SK-N-DZ (cell line): ENCODE results near the gene CDCA7L.
"Not testable (repeated sequence)": the region's sequence is repeated elsewhere in the genome, so short reads cannot be mapped to it uniquely, and the experiment has no call there.

ENCODE experiments used
- DNase-seq: peaks from one replicate; pipeline ENCODE4 v3.0.0-alpha.2; 2015; ENCODE audit warnings: low spot score

The CDCA7L gene

DNA sequence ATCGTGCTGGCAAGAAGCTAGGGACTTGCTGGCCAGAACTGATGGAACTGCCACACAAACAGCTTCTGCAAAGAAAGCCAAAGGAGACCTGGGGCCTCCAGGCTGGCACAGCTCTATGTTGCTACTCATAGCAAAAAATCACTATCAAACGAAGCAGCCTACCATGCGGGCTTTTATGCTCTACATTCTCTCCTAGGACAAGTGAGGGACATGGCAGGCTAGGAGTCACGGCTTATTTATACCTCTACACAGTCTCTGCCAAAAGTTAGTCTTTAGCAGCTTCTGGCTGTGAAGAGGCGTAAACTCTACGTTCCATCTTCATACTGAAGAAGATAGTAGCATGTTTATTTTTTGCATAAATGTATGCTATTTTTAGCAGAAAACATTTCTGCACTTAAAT lies 35.4 kb downstream of the CDCA7L start:
- DNase-seq, result no peak

DNA sequence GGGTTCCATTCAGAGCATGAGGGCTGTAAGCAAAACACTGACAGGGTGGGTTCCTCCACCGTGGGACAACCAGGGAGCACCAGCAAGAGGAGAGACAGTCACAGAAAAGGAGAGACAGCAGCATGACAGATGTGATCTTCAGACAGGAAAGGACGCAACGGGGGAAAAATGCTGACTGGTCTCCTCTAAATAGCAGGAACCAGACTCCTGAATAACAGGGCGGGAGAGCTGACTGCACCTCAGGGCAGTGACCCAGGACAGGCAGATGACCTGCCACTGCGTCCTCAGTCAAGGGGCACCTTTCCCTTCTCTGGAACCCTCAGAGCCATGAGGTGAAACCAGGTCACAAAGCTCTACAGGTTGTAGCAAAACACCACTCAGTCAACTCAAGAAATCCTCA lies 37.0 kb downstream of the CDCA7L start:
- no peak for DNase-seq

DNA sequence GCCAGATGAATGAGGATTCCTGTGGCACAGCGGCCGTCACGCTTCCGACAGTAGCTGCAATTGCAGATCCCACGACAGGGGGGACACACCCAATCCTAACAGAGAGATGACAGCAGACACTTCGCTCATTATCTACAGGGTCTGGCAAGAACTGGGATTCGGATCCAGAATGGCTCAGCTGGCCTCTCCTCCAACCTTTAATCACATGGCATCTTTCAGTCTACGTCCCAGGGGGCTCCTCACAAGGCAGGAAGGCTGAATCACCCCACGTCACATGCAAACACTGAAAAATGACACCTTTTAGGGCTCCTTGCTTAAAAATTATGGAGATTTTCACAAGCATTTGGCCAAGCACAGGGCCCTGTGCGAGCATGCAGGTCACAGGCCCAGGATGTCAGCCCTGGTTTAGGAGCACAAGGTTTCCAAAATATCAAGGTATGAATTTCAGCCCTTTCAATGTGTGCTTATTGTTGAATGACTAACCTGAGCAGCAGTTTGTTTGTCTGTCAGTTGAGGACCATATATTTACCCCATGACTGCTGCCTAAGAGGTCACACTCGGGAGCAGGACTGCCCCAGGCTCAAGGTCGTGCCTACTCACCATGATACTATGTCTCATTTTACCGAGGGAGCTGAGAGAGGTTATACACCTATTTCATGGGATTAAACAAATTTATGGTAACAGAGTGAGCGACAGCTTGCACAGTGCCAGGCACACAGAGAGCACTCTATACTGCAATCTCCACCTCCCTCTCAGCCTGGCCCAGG lies 42.5 kb downstream of the CDCA7L start:
- DNase-seq, result no peak

DNA sequence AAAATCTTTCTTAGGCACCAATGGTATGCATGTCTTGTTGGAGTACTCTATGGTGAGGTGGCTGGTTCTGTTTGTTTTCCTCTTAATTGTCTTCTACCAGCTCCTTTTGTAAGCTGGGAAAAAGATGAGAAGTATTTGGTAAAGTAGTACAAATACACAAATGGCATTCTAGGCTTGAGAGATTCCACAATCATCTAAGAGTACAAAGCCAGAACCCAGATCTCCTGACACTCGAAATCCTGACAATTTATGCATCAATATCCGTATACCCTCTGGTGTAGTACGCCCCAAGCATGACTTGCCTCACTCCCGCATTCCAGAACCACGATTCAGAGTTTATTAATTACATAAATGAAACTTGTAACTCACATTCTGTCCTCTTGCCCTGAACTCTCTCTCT lies 43.5 kb downstream of the CDCA7L start:
- no peak for DNase-seq

DNA sequence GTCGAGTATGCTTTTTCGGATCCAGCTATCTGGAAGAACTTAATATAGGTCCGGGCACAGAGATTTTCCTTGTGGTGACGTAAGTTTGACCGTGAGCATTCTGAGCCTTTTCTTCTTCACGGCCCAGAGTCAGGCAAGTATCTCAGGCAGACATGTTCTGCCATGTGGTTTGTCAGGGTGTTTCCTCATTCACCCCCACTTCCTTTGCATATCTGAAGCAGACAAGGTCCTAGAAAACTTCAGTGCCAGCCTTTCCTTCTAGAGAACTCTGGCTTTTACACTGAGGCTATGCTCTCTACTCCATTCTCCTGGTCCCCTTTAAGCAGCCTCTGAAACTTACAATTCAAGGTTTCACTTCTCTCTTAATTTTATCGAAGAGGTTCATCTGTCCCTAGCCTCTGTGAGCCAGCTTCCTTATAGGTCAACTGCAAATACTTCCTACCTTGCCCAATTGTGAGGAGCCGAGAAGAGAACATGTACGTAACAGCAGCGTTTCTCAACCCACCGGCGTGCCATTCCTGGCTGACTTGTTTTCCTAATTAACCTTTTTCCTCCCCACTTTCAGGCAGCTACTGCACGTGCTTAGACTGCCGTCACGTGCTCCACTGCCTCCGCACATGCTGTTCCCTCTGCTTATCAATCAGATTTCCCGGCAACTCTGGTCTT lies 47.3 kb downstream of the CDCA7L start:
- DNase-seq, result no peak

DNA sequence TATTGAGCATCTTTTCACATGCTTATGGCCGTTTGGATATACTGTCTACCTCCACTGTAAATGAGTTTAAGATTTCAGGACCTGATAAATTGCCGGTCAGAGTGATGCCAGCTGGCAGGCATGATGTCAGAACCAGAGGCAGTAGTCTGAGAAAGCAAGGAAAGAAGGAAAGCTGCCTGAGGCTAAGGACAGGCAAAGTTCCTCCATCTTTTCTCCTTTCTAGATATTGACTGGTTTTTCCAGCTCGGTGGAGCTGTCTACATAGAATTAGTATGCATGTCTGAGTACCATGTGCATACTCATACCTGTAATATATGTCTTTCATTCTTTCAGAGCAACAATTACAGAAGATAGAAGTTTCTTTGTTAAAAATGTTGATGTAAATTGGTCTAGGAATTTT lies 52.3 kb downstream of the CDCA7L start:
- DNase-seq, result no peak

DNA sequence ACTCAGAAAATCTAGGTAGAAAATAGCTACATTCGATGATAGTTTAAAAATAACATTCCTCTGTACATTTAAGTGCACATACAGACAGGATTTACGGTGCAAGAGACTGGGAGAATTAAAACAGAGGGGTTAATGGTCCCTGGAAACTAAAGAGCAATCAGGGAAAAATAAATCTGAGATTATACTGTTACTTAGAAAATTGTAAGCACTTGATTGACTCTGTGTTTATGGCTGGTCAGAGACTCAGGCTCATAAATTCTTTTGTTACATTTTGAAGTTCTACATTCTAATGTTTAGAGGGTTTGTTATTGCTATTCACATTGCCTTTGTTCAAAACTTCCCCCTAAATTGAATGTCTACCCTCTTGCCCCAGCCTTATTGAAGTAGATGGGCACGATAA lies 54.4 kb downstream of the CDCA7L start:
- no peak for DNase-seq

DNA sequence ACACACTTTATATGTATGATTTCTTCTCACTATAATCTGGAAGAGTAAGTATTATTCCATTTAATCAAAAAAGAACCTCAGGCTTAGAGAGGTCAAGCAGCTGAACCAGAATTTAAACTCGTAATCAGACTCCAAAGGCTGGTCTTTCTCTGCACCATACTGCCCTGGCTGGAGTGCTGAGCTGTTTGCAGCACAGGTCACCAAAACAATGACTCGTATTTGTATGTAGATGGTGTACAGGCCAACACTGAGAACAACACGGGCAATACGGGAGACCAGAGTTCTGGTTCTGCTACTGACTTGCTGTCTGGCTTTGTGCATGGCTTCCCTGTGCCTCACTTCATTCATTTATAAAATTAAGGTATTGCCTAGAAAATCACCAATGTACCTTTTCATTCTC lies 57.9 kb downstream of the CDCA7L start:
- no peak for DNase-seq

DNA sequence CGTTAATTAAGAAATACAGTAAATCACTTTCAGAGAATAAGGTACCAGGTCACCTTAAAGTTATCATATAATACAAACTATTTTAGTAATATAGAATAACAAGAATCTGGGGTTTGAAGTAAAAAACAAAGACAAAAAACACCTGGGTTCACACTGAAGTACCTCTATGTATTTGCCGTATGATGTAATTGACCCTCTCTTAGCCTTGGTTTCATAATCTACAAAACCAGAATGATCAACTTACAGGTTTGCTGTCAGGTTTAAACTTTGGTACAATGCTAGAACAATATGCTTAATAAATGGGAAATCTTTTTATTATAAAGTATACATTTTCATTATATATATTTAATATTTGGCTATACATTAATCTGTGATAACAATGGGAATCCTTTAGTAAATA lies 58.3 kb downstream of the CDCA7L start:
- DNase-seq, result no peak

DNA sequence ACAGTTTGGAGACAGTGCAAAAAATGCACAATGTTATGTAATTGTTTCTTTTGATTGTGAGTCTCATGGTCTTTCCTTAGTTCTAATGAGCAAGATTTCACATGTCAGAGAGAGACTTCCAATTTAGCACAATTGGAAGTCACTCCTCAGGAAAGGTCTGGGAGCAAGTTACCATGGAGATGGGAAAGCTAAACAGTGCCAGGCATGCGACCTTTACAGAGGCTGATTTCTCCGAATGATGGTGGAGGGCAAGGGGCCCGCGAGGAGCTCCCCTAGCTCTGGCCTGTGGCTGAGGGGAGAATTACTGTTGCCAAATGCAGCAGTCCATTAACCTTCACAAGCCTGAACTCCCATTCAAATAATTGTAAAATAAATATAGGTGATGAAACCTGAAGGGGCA lies 59.3 kb downstream of the CDCA7L start:
- no peak for DNase-seq

DNA sequence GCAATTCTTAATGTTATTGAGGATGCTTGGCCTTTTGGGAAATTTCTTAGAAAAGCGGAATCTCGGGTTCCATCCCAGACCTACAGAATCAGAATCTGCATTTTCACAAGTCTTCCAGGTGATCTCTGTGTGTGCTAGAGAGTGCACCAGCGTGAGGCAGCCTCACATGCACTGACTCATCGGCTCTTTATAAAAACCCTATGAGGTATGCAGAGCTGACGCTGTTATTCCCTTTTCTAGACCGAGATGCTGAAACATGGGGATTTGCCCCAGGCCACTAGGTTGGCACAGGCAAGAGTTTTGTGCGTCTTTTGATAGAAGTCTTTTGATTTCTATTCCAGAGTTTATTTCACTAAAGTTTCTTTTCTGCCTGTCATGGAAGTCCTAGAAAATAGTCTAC lies 61.2 kb downstream of the CDCA7L start:
- no peak for DNase-seq

DNA sequence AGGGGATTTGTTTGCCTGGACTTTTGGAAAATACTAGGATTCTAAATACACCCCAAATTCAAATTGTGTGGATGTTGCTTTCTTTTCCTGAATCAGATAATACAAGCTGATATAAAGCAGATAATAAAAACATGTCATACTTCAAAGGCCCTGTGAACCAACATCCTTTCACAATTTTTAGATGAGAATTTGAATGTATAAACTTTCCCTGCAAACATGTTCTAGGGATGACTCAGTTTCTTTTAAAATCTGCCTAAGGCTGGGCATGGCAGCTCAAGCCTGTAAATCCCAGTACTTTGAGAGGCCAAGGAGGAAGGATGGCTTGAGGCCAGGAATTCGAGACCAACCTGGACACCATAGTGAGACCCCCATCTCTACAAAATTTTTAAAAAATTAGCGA lies 62.2 kb downstream of the CDCA7L start:
- not testable (repeated sequence) for DNase-seq

DNA sequence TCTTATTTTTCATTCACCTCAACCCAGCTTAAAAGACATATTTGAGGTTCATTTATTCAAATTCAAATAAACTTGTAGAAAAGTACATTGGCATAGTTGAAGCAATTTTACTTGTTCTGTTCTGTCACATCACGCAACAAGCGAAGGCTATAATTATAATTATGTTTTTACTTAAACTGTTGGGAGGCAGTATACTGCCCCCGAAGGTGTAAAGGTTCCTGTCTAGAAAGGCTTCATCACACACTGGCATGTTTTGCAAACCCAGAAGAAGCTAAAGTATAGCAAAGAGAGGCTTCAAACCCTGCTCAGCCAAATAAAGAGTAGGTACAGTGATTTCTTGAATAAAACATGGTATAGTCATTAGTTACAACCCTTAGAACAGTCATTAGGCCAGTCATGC lies 62.6 kb downstream of the CDCA7L start:
- no peak for DNase-seq

DNA sequence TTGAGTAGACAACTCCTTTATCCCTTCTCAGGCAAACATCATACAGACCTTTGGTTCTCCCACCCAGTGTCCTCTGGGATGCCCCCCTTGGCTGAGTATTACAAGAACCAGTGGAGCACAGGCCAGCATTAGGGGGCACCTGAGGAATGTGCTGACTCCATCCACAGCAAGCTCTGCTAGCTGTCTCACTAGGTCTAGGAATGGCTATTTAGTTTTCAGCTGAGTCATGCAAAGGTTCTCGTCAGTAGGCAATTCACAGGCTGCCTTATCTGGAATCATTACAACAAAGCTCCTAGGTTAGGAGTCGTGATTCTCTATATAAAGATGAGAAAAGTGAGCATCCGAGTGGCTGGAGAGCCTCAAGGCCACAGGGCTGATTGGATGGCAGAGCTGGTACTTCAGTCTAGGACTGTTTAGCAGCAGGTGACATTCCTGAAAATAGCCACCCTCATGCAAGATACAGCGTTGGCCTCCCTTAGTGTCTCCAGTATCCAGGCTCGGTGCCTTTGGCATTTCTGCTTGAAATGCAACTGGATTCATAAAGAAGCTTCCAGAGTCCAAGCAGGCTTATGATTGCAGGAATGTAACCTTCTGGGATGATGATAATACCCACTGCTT lies 75.8 kb downstream of the CDCA7L start:
- no peak for DNase-seq

DNA sequence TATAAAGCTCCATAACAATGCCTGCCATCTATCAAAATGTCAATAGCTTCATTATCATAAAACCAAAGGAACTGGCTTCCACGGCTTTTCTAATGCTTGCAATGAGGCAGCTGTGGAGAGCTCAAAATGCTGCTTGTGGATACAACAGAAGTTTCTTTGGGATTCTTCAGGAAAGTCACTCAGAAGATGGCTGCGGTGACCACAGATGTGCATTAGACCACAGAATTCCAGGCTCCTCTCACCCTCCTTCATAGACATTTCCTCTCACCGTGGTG lies 77.2 kb downstream of the CDCA7L start:
- DNase-seq, result no peak

DNA sequence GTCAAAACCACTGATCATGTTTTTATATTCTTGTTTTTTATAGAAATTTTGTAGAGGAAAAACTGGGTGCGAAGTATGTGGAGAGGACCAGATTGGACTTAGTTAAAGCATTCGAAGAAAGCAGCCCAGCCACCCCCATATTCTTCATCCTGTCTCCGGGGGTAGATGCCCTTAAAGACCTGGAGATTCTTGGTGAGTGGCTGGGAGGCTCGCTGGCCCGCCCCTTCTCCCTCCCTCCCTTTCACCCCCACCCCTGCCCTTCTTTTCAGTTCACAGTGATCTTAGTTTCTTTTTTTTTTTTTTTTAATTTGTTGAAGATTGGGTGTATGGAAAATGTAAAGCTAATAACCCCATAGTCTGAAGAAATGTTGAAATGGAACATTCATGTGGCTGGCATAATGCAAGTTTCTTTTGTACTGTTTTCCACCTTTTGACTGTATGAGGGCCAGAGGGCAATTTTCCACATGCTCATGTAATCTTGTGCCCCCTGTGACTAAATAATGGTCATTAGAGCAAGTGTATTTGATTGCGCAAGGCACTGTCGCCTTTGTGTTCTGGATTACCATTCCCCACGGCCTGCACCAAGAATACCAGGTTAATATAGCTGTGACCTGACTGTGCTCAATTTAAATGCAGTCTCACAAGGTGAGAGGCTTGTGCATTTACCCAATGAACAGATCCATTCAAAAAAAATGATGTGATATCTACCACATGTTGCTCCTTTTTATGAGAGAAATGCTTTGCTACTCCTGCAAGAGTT lies 77.7 kb downstream of the CDCA7L start:
- no peak for DNase-seq

DNA sequence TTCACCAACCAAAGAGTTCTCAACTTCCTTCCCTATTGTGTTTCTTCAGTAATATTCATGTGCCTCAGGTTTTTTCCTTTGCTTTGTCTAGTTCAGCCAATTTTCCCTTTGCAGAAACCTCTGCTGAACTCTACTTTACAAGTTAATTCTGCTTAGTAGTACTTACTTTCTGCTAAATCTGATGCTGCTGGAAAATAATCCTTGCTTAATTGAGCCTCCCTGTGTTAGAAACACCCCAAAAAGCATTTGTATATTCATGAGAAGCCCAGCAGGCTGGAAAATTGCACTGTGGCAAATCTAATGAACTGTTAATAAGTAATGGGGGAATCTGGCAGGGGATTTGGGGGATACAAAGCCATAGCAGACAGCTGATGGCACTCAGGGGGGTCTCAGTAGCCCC lies 78.5 kb downstream of the CDCA7L start:
- no peak for DNase-seq

DNA sequence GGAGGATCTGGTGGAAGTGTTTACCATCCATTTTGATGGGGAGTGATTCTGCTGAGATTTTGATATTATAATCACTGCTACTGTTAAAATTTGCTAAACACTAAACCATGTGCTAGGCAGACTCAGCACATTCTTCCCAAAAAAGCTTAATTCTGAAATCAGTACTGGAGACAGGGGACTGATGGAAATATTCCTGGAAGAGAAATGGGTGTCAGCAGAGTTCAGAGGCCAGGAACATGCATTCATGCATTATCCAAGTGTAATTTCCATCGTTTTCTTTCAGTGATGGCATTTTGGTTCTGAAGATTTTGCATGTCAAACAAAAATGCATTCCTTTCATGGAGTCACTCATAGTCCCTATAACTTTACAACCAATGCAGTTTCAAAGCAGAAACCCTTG lies 79.0 kb downstream of the CDCA7L start:
- no peak for DNase-seq

DNA sequence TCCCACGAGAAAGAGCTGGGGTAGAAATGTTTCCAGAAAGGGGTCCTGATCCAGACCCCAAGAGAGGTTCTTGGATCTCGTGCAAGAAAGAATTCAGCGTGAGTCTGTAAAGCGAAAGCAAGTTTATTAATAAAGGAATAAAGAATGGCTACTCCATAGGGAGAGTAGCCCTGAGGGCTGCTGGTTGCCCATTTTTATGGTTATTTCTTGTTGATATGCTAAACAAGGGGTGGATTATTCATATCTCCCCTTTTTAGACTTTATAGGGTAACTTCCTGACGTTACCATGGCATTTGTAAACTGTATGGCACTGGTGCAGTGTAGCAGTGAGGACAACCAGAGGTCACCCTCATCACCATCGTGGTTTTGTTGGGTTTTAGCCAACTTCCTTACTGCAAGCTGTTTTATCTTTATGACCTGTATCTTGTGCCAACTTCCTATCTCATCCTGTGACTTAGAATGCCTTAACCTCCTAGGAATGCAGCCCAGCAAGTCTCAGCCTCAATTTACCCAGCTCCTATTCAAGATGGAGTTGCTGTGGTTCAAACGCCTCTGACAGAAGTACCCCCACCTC lies 80.0 kb downstream of the CDCA7L start:
- not testable (repeated sequence) for DNase-seq

DNA sequence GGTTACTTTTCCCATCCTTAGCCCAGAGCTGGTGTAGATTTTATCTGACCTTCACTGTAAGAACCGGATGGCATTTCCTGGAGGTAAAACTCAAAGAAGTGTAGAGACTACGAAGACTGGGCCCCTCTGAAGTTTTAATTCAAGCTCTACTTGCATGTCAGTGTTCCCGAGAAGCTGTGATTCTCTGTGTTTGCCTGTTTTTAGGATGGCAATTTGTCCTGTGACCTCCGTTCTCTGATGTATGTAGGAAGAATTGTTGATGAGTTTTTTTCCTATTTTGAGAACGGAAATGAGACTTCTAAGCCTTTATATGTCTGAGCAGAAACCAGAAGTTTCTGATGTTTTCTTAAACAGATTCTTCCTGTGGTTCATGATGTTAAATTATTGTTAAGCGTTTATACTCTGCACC lies 94.1 kb downstream of the CDCA7L start:
- DNase-seq, result no peak
